ENCODE results near the gene LYL1. TPM values are rescaled to one million over a fixed set of nuclear protein-coding genes. Genes with fewer than 3 reads are reported as not detected.

LYL1 gene
- total RNA-seq, 1 experiment from 2014 or later, result 0.63 TPM

- no peak overlapping the region for H2BK15ac ChIP-seq (ENCODE audit: low read depth, low read length)
- Mint-ChIP-seq H3K27me3 (ENCODE audit: low read depth) (no peaks in the 10 kb centered on the region), H3K4me1 (peaks cover 11 to 16% of the 10 kb centered on the region in 2 experiments; a peak in 3 of 4 replicates), H3K36me3 (ENCODE audit: insufficient read depth in 1 of 3, low read depth in 3 of 3) (peaks cover 23 to 71% (median 58%) of the 10 kb centered on the region in 3 experiments; a peak in 6 of 7 replicates), H3K9me3 (no peaks in the 10 kb centered on the region), H3K4me3 (no peak overlapping the region), H3K27ac (no peak overlapping the region)
- no peak for DNase-seq
- H3K14ac ChIP-seq (ENCODE audit: insufficient read depth, low read length), result no peak overlapping the region
- H3K79me2 ChIP-seq (ENCODE audit: insufficient read depth, low read length), result peaks cover 7% of the 10 kb centered on the region; the same call in 1 of the 2 replicates
- no peaks in the 10 kb centered on the region for H4K20me1 ChIP-seq (ENCODE audit: control insufficient read depth, insufficient read depth, insufficient read length)
- no peak overlapping the region for H2AFZ ChIP-seq (ENCODE audit: low read length)
- no peak overlapping the region for H2BK12ac ChIP-seq (ENCODE audit: insufficient read length, low read depth, low read length)
- no CpG with 5 or more reads among the region's 28 CpGs for WGBS (ENCODE audit: extremely low coverage, insufficient read length, low lambda C conversion rate)
- no peaks in the 10 kb centered on the region for H3K23me2 ChIP-seq (ENCODE audit: insufficient read length, low read depth, low read length, poor library complexity, severe bottlenecking)
- no peaks in the 10 kb centered on the region for H3K27me3 ChIP-seq (ENCODE audit: insufficient read depth, low read length)
- H3K18ac ChIP-seq (ENCODE audit: insufficient read length, low read depth, low read length), result no peak overlapping the region
- H4K91ac ChIP-seq (ENCODE audit: insufficient read length, low read depth, low read length), result no peak overlapping the region
- H2BK5ac ChIP-seq (ENCODE audit: insufficient read length, low read length), result no peak overlapping the region
- no peak overlapping the region for H3K9ac ChIP-seq (ENCODE audit: extremely low read depth, insufficient read length, low read length)
- no peak for TF ChIP-seq CTCF (conservative IDR thresholded peaks at IDR 0.05)
- no peaks in the 10 kb centered on the region for H3K4me1 ChIP-seq (ENCODE audit: insufficient read depth, low read length)
- H3K4me2 ChIP-seq (ENCODE audit: insufficient read depth, insufficient read length, low read length), result no peak overlapping the region
- no peak overlapping the region for H3K56ac ChIP-seq (ENCODE audit: insufficient read length, low read depth, low read length)
- H3T11ph ChIP-seq (ENCODE audit: low read length), result no peak overlapping the region
- no peak overlapping the region for H4K5ac ChIP-seq (ENCODE audit: insufficient read length, low read depth, low read length)
- H2BK120ac ChIP-seq (ENCODE audit: low read depth, low read length, poor library complexity, severe bottlenecking), result no peak overlapping the region
- no peak overlapping the region for H3K27ac ChIP-seq (ENCODE audit: insufficient read length, low read depth, low read length)
- no peak overlapping the region for H3K23ac ChIP-seq (ENCODE audit: insufficient read length, low read depth, low read length)
- H3K79me1 ChIP-seq (ENCODE audit: insufficient read depth, low read depth, low read length, poor library complexity, severe bottlenecking), result peaks cover 4% of the 10 kb centered on the region
- H2BK20ac ChIP-seq (ENCODE audit: low read depth, low read length, poor library complexity, severe bottlenecking), result no peak overlapping the region
- H3K9me3 ChIP-seq (ENCODE audit: control insufficient read depth, low read depth, low read length), result no peaks in the 10 kb centered on the region
- H3K4ac ChIP-seq (ENCODE audit: low read depth, low read length), result no peak overlapping the region
- no peak overlapping the region for H2AK5ac ChIP-seq (ENCODE audit: insufficient read length, low read length)
- no peak overlapping the region for H4K8ac ChIP-seq (replicated peaks; ENCODE audit: insufficient read length, low read depth, low read length)
Observed at GRCh38 chr19:13137290-13137794, 34.7 kb upstream of the LYL1 start.

Measured in H9 (cell line).